ENCODE measurements around the gene TYMS.

- TF ChIP-seq, protein P1, sequence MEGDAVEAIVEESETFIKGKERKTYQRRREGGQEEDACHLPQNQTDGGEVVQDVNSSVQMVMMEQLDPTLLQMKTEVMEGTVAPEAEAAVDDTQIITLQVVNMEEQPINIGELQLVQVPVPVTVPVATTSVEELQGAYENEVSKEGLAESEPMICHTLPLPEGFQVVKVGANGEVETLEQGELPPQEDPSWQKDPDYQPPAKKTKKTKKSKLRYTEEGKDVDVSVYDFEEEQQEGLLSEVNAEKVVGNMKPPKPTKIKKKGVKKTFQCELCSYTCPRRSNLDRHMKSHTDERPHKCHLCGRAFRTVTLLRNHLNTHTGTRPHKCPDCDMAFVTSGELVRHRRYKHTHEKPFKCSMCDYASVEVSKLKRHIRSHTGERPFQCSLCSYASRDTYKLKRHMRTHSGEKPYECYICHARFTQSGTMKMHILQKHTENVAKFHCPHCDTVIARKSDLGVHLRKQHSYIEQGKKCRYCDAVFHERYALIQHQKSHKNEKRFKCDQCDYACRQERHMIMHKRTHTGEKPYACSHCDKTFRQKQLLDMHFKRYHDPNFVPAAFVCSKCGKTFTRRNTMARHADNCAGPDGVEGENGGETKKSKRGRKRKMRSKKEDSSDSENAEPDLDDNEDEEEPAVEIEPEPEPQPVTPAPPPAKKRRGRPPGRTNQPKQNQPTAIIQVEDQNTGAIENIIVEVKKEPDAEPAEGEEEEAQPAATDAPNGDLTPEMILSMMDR (conservative IDR thresholded peaks at IDR 0.05; ENCODE audit: low read length): no peak
- no peak for TF ChIP-seq EZH2phosphoT487 (IDR thresholded peaks at IDR 0.05; ENCODE audit: borderline replicate concordance)
Measured at GRCh38 chr18:653512-653911, 3.9 kb upstream of the TYMS start.

Data from Loucy (cell line).